ENCODE data around the gene ATP6V0A1.

DNA sequence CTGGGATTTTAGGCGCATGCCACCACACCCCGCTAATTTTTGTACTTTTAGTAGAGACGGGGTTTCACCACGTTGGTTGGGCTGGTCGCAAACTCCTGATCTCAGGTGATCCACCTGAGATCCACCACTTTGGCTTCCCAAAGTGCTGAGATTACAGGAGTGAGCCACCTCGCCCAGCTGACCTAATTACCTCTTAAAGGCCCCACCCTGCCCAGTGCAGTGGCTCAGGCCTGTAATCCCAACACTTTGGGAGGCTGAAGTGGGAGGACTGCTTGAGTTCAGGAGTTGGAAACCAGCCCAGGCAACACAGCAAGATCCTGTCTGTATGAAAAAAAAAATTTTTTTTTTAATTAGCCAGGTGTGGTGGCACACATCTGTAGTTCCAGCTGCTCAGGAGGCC is 100.4 kb downstream of the ATP6V0A1 start:
- no peak for TF ChIP-seq POLR2AphosphoS5 (IDR thresholded peaks at IDR 0.05)
- no peak for TF ChIP-seq CTCF (IDR thresholded peaks at IDR 0.05 in 8 of 11, conservative IDR thresholded peaks at IDR 0.05 in 3 of 11)

Measured in spleen (tissue), 7 donors.